ENCODE data around the gene HMG20A.

DNA sequence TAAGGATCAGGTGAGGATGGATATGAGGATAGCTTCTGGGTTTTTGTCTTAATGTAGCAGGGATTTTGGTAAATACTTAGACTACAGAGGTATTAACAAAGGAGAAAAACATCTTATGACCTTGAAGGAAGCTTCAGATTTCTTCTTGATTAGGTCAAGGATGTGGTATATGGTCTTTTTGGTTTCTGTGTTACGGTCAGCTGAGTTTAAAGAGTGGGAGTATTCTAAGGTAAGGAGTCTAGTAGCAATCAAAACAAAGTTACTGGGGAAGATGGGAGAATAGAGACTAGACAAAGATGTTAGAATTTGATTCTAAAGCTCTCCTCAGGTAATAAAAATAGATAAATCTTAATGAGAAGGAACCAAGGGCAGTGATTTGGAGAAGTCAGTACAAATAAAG is 6.2 kb downstream of the HMG20A start:
- TF ChIP-seq POLR2A (IDR thresholded peaks at IDR 0.05; ENCODE audit: low read length) (no peak), GATA1 (IDR thresholded peaks at IDR 0.05; ENCODE audit: low read depth, low read length) (no peak)

Measured in erythroblast (primary cell).